GM19240 (cell line): Measurements from ENCODE around the gene ATRN.
"Not testable (repeated sequence)": the region's sequence is repeated elsewhere in the genome, so short reads cannot be mapped to it uniquely, and the experiment has no call there.

Experiments used
- DNase-seq: peaks from one replicate; pipeline ENCODE4 v3.0.0; 2011; ENCODE audit warnings: low spot score; ENCODE audit not compliant: insufficient read length

ATRN gene

GRCh38 chr20:3465301-3465700 lies 5.5 kb upstream of the ATRN start:
- no peak for DNase-seq

- DNase-seq: no peak
Observed at GRCh38 chr20:3470208-3470626, 601 bp upstream of the ATRN start.

- no peak for DNase-seq
Observed at GRCh38 chr20:3471397-3472021, 691 bp downstream of the ATRN start.

GRCh38 chr20:3472105-3472504 lies 1.3 kb downstream of the ATRN start:
- DNase-seq: no peak

GRCh38 chr20:3473324-3473723 lies 2.5 kb downstream of the ATRN start:
- DNase-seq: no peak

- no peak for DNase-seq
Observed at GRCh38 chr20:3473944-3474343, 3.1 kb downstream of the ATRN start.

- DNase-seq: not testable (repeated sequence)
Observed at GRCh38 chr20:3477003-3477860, 6.4 kb downstream of the ATRN start.

- DNase-seq: no peak
Observed at GRCh38 chr20:3477861-3478544, 7.2 kb downstream of the ATRN start.

- no peak for DNase-seq
Observed at GRCh38 chr20:3479025-3479424, 8.2 kb downstream of the ATRN start.

GRCh38 chr20:3479759-3480615 lies 9.2 kb downstream of the ATRN start:
- DNase-seq: no peak

- no peak for DNase-seq
Observed at GRCh38 chr20:3483309-3483708, 12.5 kb downstream of the ATRN start.

- no peak for DNase-seq
Observed at GRCh38 chr20:3483784-3484183, 13.0 kb downstream of the ATRN start.

GRCh38 chr20:3485913-3486312 lies 15.1 kb downstream of the ATRN start:
- no peak for DNase-seq

- DNase-seq: no peak
Observed at GRCh38 chr20:3486850-3487249, 16.0 kb downstream of the ATRN start.

- no peak for DNase-seq
Observed at GRCh38 chr20:3492669-3493068, 21.9 kb downstream of the ATRN start.

- no peak for DNase-seq
Observed at GRCh38 chr20:3494218-3494617, 23.4 kb downstream of the ATRN start.

- DNase-seq: no peak
Observed at GRCh38 chr20:3502878-3503277, 32.1 kb downstream of the ATRN start.

GRCh38 chr20:3505148-3505547 lies 34.3 kb downstream of the ATRN start:
- no peak for DNase-seq

GRCh38 chr20:3509064-3509463 lies 38.2 kb downstream of the ATRN start:
- no peak for DNase-seq

GRCh38 chr20:3510110-3510509 lies 39.3 kb downstream of the ATRN start:
- no peak for DNase-seq

GRCh38 chr20:3512239-3512638 lies 41.4 kb downstream of the ATRN start:
- DNase-seq: not testable (repeated sequence)
